Kasumi-1 (cell line): ENCODE measurements around the gene ATP10D.

Experiments used
- DNase-seq, 2 experiments: peaks; one replicate each; lab custom pipeline; 2025; lab: John Stamatoyannopoulos, UW

ATP10D gene

GRCh38 chr4:47590325-47590724 lies 105.2 kb downstream of the ATP10D start:
- no peak for DNase-seq

- no peak for DNase-seq
These were observed 112.6 kb downstream of the ATP10D start for GRCh38 chr4:47597696-47598095.

- no peak for DNase-seq
These were observed 113.2 kb downstream of the ATP10D start for GRCh38 chr4:47598320-47598719.

- DNase-seq: no peak
These were observed 113.8 kb downstream of the ATP10D start for GRCh38 chr4:47598896-47599295.

- no peak for DNase-seq
These were observed 121.4 kb downstream of the ATP10D start for GRCh38 chr4:47606482-47606881.

GRCh38 chr4:47612116-47613023 lies 127.3 kb downstream of the ATP10D start:
- DNase-seq: no peak

GRCh38 chr4:47615385-47615784 lies 130.3 kb downstream of the ATP10D start:
- DNase-seq: no peak

GRCh38 chr4:47617607-47618006 lies 132.5 kb downstream of the ATP10D start:
- no peak for DNase-seq

GRCh38 chr4:47619691-47620090 lies 134.6 kb downstream of the ATP10D start:
- DNase-seq: no peak

- DNase-seq: no peak
These were observed 136.1 kb downstream of the ATP10D start for GRCh38 chr4:47621181-47621580.

GRCh38 chr4:47624031-47624441 lies 139.0 kb downstream of the ATP10D start:
- no peak for DNase-seq

GRCh38 chr4:47631161-47631560 lies 146.1 kb downstream of the ATP10D start:
- DNase-seq: no peak

- DNase-seq: peak; percentile 59 to 73
These were observed 154.5 kb downstream of the ATP10D start for GRCh38 chr4:47639531-47639930.

- DNase-seq: no peak
These were observed 155.8 kb downstream of the ATP10D start for GRCh38 chr4:47640911-47641310.

GRCh38 chr4:47641755-47642154 lies 156.7 kb downstream of the ATP10D start:
- DNase-seq: no peak

- no peak for DNase-seq
These were observed 157.2 kb downstream of the ATP10D start for GRCh38 chr4:47642191-47642830.
